PC-3 (cell line): Measurements from ENCODE around the gene FGG. TPM values are rescaled to one million over a fixed set of nuclear protein-coding genes. Genes with fewer than 3 reads are reported as not detected.

Source experiments
- ATAC-seq: fragments of 200-7000 bp; cut with Tn5 transposase; 2 replicates; pipeline ENCODE4 v1.9.1; 2020; ENCODE audit warnings: mild to moderate bottlenecking, moderate library complexity
- BruUV-seq: library from RNA; stranded (reverse); fragments of 400-500 nt; replicated peaks from 2 replicates; lab custom pipeline; 2021; lab: Mats Ljungman, UMichigan
- CTCF ChIA-PET: fragments of 300-600 bp; sonication (Branson Sonifier 250); formaldehyde crosslinking; loops from one replicate; lab custom pipeline; 2022; ENCODE audit warnings: antibody characterized with exemption; lab: Charles Lee
- POLR2A ChIA-PET: fragments of 300-600 bp; sonication (Branson Sonifier 250); formaldehyde crosslinking; loops from one replicate; lab custom pipeline; 2022; ENCODE audit warnings: antibody characterized with exemption; ENCODE audit not compliant: unreplicated experiment; lab: Charles Lee
- DNase-seq: peaks from one replicate; pipeline ENCODE4 v3.0.0-alpha.2; 2015
- H2AFZ ChIP-seq: fragments of 300-600 bp; sonication (generic); 2 replicates; pipeline ENCODE4 v1.6.0; 2016; ENCODE audit warnings: antibody characterized with exemption, low read length
- H3F3A ChIP-seq: fragments of 300-600 bp; sonication (generic); one replicate; pipeline ENCODE4 v1.6.0; 2017; ENCODE audit warnings: antibody characterized with exemption, low read length, control low read depth, mild to moderate bottlenecking; ENCODE audit not compliant: unreplicated experiment
- H3K27ac ChIP-seq: fragments of 300-600 bp; sonication (generic); 2 replicates; pipeline ENCODE4 v1.5.1; 2016; ENCODE audit warnings: mild to moderate bottlenecking, low read length
- H3K27me3 ChIP-seq: fragments of 300-600 bp; sonication (generic); 2 replicates; pipeline ENCODE4 v1.6.1; 2016; ENCODE audit warnings: low read length, mixed read lengths
- H3K36me3 ChIP-seq: fragments of 300-600 bp; sonication (generic); 2 replicates; pipeline ENCODE4 v1.6.1; 2016; ENCODE audit warnings: low read depth, mixed run types, low read length, mixed read lengths
- H3K4me1 ChIP-seq: fragments of 300-600 bp; sonication (generic); 2 replicates; pipeline ENCODE4 v1.5.1; 2016; ENCODE audit warnings: low read length; ENCODE audit not compliant: insufficient read depth
- H3K4me2 ChIP-seq: fragments of 300-600 bp; sonication (generic); 2 replicates; pipeline ENCODE4 v1.6.0; 2016; ENCODE audit warnings: low read length
- H3K4me3 ChIP-seq: fragments of 300-600 bp; sonication (generic); 2 replicates; pipeline ENCODE4 v1.5.1; 2016; ENCODE audit warnings: mild to moderate bottlenecking, low read length, mixed read lengths
- H3K79me2 ChIP-seq: fragments of 300-600 bp; sonication (generic); 2 replicates; pipeline ENCODE4 v1.6.1; 2017; ENCODE audit warnings: low read length, mixed read lengths
- H3K9ac ChIP-seq: fragments of 300-600 bp; sonication (generic); 2 replicates; pipeline ENCODE4 v1.6.0; 2016; ENCODE audit warnings: mild to moderate bottlenecking, low read length
- H3K9me2 ChIP-seq: fragments of 300-600 bp; sonication (generic); replicated peaks from 2 replicates; pipeline ENCODE4 v1.6.1; 2016; ENCODE audit warnings: mixed run types, low read length, mixed read lengths
- H3K9me3 ChIP-seq: fragments of 300-600 bp; sonication (generic); 2 replicates; pipeline ENCODE4 v1.6.1; 2016; ENCODE audit warnings: low read length, mixed read lengths
- H4K20me1 ChIP-seq: fragments of 300-600 bp; sonication (generic); 2 replicates; pipeline ENCODE4 v1.6.1; 2016; ENCODE audit warnings: low read length, mixed read lengths
- CTCF ChIP-seq: fragments of 300-600 bp; sonication (generic); conservative IDR thresholded peaks from 2 replicates; pipeline ENCODE4 v1.5.1; 2017; ENCODE audit warnings: antibody characterized with exemption, low read depth, mild to moderate bottlenecking, low read length
- EZH2 ChIP-seq: fragments of 300-600 bp; sonication (generic); IDR thresholded peaks from one replicate; pipeline ENCODE4 v1.6.1; 2017; ENCODE audit warnings: antibody characterized with exemption, mild to moderate bottlenecking, low read length; ENCODE audit not compliant: unreplicated experiment
- EZH2phosphoT487 ChIP-seq: fragments of 300-600 bp; sonication (generic); IDR thresholded peaks from 2 replicates; pipeline ENCODE4 v1.6.1; 2018; ENCODE audit warnings: mild to moderate bottlenecking, antibody characterized with exemption, low read length, borderline replicate concordance
- intact Hi-C: fragments of 100-400 bp; cut with micrococcal nuclease; formaldehyde crosslinking; loops from 2 replicates; pipeline ENCODE4 v1.9.0; 2023
- total RNA-seq: library from RNA; depleted of rRNA; stranded (reverse); fragments of >200 nt; gene quantifications from 2 replicates; pipeline ENCODE4 v1.2.3, GENCODE V29; 2014

FGG gene
- total RNA-seq, 1 experiment from 2014 or later, result not detected

DNA sequence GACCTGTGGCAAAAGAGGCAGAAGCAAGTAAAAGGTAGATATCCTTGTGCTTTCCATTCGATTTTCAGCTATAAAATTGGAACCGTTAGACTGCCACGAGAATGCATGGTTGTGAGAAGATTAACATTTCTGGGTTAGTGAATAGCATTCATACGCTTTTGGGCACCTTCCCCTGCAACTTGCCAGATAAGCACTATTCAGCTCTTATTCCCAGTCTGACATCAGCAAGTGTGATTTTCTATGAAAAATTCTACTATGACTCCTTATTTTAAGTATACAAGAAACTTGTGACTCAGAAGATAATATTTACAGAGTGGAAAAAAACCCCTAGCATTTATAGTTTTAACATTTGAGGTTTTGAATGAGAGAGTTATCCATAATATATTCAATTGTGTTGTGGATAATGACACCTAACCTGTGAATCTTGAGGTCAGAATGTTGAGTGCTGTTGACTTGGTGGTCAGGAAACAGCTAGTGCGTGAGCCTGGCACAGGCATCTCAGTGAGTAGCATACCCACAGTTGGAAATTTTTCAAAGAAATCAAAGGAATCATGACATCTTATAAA lies 45.7 kb downstream of the FGG start:
- H3K79me2 ChIP-seq, result no peaks in the 10 kb centered on the region
- no peaks in the 10 kb centered on the region for H3K36me3 ChIP-seq
- ATAC-seq (peak; percentile 68), DNase-seq (peak; percentile 87)
- H3F3A ChIP-seq, result no peaks in the 10 kb centered on the region
- no peak overlapping the region for H3K4me3 ChIP-seq
- H4K20me1 ChIP-seq, result no peaks in the 10 kb centered on the region
- POLR2A ChIA-PET, result no interaction called here
- no peaks in the 10 kb centered on the region for H3K9me2 ChIP-seq
- CTCF ChIA-PET, result interaction anchor here (0.9 kb wide), 1 partner anchor 52 kb away, joined by 3 read pairs; no protein-coding TSS in a partner anchor
- H3K27ac ChIP-seq, result peak overlapping the region; percentile 51
- peaks cover 75% of the 10 kb centered on the region for H3K4me1 ChIP-seq
- no peaks in the 10 kb centered on the region for H3K9me3 ChIP-seq
- H2AFZ ChIP-seq, result no peak overlapping the region
- no TSS peak for BruUV-seq
- intact Hi-C loops, result no loop called here
- H3K27me3 ChIP-seq, result no peaks in the 10 kb centered on the region
- no peak overlapping the region for H3K9ac ChIP-seq
- peak overlapping the region; percentile 60 for H3K4me2 ChIP-seq
- TF ChIP-seq CTCF (no peak), EZH2phosphoT487 (peak; percentile 88), EZH2 (no peak)

DNA sequence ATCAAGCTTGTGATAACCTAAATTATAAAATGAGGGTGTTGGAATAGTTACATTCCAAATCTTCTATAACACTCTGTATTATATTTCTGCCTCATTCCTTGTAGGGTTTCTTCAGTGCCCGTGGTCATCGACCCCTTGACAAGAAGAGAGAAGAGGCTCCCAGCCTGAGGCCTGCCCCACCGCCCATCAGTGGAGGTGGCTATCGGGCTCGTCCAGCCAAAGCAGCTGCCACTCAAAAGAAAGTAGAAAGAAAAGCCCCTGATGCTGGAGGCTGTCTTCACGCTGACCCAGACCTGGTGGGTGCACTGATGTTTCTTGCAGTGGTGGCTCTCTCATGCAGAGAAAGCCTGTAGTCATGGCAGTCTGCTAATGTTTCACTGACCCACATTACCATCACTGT lies 46.8 kb downstream of the FGG start:
- H3K4me1 ChIP-seq, result peaks cover 82% of the 10 kb centered on the region
- intact Hi-C loops, result no loop called here
- H2AFZ ChIP-seq, result no peak overlapping the region
- no peak overlapping the region for H3K9ac ChIP-seq
- H3K4me3 ChIP-seq, result no peak overlapping the region
- CTCF ChIA-PET, result no interaction called here
- ATAC-seq, result no peak
- no peak overlapping the region for H3K27ac ChIP-seq
- no peaks in the 10 kb centered on the region for H3K36me3 ChIP-seq
- no peaks in the 10 kb centered on the region for H3K27me3 ChIP-seq
- no peak for TF ChIP-seq EZH2
- no peak for TF ChIP-seq EZH2phosphoT487
- no peak for TF ChIP-seq CTCF
- H3K79me2 ChIP-seq, result no peaks in the 10 kb centered on the region
- no TSS peak for BruUV-seq
- H3K4me2 ChIP-seq, result no peak overlapping the region
- DNase-seq, result no peak
- H3F3A ChIP-seq, result peaks cover 3% of the 10 kb centered on the region
- no peaks in the 10 kb centered on the region for H4K20me1 ChIP-seq
- H3K9me2 ChIP-seq, result no peaks in the 10 kb centered on the region
- H3K9me3 ChIP-seq, result no peaks in the 10 kb centered on the region
- POLR2A ChIA-PET, result no interaction called here

- no peaks in the 10 kb centered on the region for H3K36me3 ChIP-seq
- H3K79me2 ChIP-seq, result no peaks in the 10 kb centered on the region
- ChIA-PET POLR2A (no interaction called here), CTCF (interaction anchor here (0.6 kb wide), 1 partner anchor 55 kb away, joined by 3 read pairs; no protein-coding TSS in a partner anchor)
- intact Hi-C loops, result no loop called here
- peak overlapping the region; percentile 49 for H3K4me2 ChIP-seq
- peaks cover 3% of the 10 kb centered on the region for H3F3A ChIP-seq
- H3K9me3 ChIP-seq, result no peaks in the 10 kb centered on the region
- peak; percentile 14; the same call in 1 of the 2 replicates for ATAC-seq
- peaks cover 87% of the 10 kb centered on the region for H3K4me1 ChIP-seq
- H3K9ac ChIP-seq, result no peak overlapping the region; the same call in 1 of the 2 replicates
- no peaks in the 10 kb centered on the region for H3K27me3 ChIP-seq
- no peak overlapping the region for H3K4me3 ChIP-seq
- no TSS peak for BruUV-seq
- H3K27ac ChIP-seq, result peak overlapping the region; percentile 71
- no peaks in the 10 kb centered on the region for H4K20me1 ChIP-seq
- DNase-seq, result peak; percentile 87
- no peak overlapping the region for H2AFZ ChIP-seq
- TF ChIP-seq EZH2 (no peak), EZH2phosphoT487 (no peak), CTCF (no peak)
- H3K9me2 ChIP-seq, result no peaks in the 10 kb centered on the region
These were observed 48.1 kb downstream of the FGG start for GRCh38 chr4:154564311-154564710.
